ENCODE measurements around the gene ADARB2. TPM values are rescaled to one million over a fixed set of nuclear protein-coding genes. Genes with fewer than 3 reads are reported as not detected.

ADARB2 gene
- total RNA-seq, 1 donor from 2014 or later, result 0.10 TPM

DNA sequence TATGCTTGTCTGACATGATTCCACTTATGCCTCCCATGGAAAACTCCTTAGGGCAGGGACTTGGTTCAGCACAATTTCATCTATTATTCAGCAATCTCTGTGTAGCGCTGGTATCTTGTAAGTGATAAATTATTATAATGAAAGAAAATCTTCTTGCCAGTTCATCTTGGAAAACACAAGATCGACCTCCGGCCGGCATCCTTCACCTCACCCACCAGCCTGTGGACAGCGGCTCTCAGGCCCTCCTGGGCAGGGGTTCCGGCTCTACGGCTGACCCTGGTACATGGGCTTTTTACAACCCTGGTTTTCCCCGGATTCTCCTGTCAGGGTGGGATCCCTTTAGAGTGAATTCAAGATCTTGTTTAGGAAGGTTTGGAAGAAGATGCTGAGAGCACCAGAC lies 145.6 kb downstream of the ADARB2 start:
- no peak for DNase-seq

DNA sequence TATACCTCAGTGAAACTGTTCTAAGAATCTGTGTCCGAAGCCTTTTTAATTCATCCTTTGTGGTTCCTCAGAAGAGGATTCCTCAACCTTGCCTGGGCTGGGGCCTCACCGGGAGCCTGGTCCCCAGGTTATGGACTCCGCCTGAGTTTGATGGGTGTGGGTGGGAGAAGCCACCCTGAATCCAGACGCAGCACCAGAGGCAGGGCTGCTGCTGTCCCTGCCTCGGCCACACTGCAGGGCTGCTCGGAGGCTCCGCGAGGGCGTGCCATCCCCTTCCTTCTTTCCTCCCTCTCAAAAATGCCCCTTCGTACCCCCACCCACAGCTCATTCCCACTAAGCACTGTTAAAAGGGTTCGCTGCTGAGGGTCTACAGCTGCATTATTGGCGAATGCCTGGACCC lies 146.3 kb downstream of the ADARB2 start:
- no peak for DNase-seq

DNA sequence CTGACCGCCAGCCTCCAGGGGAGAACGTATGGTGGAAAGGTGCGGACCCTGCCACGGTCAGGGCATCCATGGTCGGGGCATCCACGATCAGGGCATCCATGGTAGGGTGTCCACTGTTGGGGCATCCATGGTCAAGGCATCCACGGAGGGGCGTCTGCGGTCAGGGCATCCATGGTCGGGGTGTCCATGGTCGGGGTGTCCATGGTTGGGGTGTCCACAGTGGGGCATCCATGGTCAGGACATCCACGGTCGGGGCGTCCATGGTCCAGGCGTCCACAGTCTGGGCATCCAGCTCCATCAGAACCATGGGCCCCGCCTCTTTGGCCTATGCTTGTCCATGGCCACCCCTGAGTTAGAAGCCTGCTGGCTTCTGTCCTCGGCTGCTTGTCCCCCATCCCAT lies 148.1 kb downstream of the ADARB2 start:
- no peak for DNase-seq

DNA sequence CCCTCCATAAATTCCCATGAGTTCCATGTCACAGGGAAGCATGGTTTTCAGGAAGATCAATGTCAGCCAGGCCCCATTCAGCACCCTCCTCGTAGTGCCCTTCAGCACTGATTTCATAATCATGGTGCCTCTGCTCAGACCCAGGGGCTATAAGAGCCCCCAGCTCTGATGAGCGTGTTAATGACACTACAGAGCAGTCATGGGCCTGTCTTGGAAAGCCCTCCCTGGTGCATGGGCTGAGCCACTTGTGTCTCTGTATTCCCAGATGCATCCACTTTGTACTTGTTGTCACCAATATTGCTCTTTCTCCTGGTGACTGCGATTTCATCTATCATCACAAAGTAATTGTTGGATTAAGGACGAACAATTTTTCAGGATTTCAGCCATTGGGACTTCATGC lies 154.6 kb downstream of the ADARB2 start:
- DNase-seq, result no peak

DNA sequence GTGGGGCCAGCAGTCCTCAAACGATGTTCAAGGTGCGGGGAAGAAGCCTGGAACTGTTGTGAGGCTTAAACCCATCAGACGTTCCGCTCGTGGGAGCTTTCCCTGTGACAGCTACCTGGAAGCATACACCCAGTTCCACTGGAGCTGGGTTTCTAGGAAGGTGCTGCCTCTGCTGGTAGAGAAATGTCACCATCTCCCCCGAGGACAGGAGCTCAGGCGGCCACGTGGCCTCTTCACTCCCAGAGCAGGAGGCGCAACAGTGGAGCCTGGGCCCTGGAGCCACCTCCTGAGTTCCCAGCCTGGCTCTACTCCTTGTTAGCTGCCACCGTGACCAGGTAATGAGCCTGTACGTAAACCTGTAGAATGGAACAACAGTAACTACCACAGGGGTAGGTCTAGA lies 156.1 kb downstream of the ADARB2 start:
- no peak for DNase-seq

DNA sequence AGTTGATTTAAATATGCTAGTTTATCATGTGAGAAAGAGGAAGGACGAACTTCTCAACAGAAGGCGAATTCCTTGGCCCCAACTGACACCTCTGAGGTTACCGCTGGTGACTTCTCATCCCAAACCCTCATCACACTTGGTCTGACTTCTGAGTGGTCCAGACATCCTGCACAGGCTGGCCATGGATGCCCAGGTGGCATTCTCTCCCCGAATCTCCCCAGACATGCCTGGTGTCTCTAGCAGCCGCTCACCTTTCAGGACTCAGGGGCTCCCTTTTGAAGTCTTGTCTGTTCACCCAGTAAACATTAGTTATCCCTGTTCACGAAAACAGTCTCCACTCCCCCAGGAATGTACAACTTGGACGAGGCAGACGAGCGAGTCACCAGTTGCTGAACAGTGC lies 157.7 kb downstream of the ADARB2 start:
- no peak for DNase-seq

DNA sequence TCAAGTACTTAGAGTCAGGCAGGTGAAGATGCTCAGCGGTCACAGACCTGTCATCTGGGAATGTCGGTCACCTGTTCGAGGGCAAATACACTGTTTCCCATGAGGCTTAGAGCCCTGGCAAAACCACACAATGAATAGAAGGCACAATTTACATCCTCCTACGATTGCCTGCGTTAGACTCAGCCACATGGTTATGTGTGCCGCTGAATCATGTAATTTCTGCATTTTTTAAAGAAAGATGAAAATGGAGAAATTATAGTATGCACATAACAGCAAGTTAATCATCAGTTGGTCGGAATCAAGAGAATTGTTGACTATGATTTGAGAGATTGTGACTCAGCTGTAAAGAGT lies 158.2 kb downstream of the ADARB2 start:
- no peak for DNase-seq

DNA sequence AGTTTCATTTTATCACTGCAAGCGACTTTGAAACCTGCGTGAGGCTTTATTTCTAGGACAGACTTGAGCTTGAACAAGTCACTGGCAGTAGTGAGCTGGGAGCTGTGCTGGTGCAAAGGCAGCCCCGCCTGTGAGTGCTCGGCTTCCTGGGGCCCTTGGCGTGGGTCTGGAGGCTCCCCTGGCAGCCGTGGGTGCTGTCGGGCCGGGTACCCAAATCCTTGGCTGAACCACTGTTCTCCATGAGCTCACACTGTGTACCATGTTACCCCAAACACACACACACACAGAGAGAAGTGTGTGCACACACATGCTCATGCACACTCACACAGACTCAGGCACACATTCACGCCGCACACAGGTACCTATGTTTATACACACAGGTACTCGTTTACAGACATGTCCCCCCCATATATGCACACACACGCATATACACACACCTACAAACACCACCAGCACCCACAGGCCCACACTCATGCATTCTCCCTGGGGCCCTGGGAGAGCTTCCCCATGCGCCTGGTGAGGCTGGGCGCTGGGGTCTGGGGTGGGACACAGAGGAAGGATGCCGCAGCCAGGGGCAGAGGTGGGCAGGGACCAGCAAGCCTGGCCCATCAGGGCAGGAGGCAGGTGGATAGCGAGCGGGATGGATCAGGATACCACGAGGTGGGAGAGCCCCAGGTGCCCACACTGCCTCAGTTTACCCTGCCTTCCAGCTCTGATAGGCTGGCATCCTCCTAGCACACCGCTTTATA lies 158.8 kb downstream of the ADARB2 start:
- no peak for DNase-seq

DNA sequence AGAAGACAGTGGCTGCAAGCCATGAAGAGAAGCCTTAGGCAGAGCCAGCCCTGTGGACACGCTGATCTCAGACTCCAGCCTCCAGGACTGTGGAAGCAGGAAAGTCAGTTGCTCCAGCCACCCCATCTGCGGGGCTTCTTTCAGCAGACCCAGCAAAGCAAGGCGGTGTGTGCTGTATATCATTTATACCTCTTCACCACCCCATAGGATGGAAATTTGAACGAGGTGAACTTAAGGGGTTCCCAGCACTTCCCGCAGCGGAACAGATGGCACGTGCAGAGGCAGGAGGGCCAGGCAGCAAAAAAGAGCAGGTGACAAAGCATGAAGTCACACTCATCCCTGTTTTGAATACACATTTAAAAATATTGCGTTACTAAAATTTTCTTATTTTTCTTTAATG lies 159.4 kb downstream of the ADARB2 start:
- DNase-seq, result no peak

DNA sequence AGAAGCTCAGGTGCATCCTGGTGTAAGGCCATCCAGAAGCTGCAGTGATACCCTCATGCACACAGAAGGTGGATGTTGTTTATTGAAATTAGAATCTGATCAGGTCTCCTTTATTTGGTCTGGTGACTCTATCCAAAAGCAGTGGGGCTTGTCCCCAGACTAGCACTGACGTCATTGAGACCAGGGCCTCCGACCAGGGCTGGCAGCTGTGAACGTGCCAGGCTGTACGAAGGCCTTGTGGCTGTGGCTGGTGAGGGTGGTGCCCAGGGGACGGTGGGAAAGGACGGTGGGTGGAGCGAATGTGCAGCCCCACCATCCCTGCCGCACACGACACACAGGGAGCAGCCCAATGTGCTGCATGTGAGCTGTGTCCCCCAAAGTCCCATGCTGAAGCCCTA lies 160.0 kb downstream of the ADARB2 start:
- DNase-seq, result no peak

DNA sequence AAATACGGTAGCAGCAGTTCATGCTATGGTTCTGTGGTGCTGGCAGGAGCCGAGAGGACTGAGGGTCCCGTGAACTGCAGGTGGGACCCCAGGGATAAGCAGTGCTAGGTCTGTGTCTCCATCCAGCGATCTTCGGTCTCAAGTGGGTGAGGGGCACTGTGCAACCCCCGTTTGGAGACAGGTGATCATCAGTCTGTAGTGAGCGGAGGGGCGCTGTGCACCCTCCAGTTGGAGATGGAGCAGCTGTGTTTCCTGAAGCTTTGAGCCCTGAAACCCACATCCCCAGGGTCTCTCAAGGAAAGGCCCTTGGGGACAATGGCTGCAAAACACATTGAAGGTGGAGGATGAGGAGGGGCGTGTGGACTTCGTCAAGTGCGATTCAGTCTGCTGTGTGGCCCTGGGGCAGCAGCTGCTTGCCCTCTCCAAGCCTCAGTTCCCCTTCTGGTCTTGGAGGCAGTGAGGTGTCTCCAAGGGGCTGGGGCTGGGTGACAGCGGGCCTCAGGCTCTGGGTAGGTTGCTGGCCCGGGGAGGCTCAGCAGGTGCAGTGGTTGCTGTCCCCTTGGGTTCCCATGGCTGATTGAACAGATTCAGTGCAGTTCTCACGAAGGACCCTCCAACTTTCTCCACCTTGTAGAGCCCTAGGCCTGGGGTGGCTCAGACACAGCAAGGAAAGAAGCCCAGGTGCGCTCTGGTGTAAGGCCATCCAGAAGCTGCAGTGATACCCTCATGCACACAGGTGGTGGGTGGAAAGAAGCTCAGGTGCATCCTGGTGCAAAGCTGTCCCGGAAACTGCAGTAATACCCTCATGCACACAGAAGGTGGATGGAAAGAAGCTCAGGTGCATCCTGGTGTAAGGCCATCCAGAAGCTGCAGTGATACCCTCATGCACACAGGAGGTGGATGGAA lies 160.6 kb downstream of the ADARB2 start:
- no peak for DNase-seq

DNA sequence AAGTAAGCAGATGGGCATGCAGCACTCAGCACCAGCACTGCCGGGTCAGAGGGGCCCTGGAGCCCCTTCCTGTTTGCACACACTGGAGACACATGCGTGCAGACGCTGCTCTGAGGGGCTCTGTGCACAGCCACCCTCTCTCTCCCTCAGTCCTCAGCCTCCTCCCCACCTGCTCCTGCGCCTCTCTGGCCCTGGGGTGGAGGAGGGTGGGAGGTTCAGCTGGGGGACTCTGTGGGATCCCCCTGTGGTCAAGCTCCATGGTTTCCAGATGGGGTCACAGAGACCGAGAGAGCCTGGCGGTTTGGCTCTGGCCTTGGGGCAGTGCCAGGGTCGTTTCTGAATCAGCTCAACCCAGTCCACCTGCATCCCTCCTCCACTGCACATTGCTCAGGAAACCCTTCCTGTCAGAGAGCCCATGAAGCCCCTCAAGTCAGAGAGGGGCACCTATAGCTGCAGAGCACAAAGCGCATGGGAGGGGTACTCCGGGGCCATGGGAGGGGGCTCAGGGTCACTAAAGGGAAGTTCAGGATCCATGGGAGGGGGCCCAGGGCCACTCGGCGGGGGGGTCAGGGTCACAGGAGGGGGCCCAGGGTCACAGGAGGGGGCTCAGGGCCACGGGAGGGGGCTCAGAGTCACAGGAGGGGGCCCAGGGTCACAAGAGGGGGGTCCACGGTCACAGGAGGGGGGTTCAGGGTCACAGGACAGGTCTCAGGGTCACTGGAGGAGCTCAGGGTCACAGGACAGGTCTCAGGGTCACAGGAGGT lies 161.7 kb downstream of the ADARB2 start:
- DNase-seq, result no peak

DNA sequence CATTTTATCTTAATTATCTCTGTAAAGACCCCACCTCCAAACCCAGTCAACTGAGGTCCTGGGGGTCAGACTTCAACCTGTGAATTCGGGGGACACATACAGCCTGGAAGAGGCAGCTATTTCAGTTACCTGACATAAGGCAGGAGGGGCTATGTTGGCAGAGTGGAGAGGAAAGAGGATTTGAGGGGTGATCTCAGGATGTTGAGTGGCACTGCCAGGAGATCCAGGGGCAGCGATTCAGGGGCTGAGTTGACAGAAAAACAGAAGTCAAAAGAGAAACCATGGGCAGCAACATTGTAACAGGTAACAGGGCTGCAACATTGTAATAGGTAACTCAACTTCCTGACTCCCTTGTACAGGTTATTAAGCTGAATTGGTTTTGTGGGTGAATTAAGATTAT lies 162.6 kb downstream of the ADARB2 start:
- no peak for DNase-seq

DNA sequence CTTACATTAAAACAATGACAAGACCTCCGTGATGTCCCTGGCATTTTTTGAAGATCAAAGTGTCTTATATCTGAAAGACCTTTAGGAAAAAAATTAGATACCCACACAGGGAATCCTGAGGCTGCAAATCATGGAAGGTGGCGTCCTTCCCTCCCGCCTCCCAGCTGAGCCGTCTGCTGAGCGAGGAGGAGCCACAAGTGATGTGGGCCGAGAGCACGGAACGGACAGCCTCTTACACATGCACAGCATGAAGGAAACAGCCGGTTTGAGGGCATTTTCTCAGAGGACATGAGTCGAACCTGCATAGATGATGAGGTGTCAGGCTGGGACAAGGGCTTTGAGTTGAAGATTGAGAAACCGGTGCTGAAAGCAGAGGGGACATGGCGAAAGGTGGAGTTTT lies 163.3 kb downstream of the ADARB2 start:
- no peak for DNase-seq

DNA sequence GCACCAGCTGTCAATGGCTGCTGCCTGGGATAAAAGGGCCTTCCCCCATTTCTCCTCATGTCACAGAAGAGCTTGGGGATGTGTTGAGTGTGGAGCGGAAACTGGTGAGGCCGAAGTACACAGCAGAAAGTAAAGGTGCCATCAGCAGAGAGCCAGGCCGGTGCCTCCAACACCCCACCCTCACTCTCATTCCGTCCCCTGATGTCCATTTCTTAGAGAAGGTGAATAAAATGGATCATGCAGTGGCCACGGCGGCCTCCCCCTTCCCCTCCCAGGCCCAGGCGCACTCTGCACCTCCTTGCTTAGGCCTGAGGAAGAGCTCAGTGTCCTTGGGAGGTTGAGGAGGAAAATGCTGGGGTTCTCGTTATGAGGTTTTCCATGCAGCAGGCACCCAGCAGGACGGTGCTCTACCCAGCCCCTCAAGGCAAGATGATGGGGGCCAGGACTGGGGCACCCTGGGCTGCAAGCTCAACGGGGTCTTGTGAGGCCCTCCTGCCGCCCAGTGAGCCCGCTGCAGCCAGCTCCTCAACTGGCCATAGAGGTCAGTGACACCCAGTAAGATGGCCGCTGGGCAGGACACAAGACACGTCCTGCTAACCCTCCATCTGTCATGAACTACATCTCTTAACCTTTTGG lies 163.9 kb downstream of the ADARB2 start:
- no peak for DNase-seq

DNA sequence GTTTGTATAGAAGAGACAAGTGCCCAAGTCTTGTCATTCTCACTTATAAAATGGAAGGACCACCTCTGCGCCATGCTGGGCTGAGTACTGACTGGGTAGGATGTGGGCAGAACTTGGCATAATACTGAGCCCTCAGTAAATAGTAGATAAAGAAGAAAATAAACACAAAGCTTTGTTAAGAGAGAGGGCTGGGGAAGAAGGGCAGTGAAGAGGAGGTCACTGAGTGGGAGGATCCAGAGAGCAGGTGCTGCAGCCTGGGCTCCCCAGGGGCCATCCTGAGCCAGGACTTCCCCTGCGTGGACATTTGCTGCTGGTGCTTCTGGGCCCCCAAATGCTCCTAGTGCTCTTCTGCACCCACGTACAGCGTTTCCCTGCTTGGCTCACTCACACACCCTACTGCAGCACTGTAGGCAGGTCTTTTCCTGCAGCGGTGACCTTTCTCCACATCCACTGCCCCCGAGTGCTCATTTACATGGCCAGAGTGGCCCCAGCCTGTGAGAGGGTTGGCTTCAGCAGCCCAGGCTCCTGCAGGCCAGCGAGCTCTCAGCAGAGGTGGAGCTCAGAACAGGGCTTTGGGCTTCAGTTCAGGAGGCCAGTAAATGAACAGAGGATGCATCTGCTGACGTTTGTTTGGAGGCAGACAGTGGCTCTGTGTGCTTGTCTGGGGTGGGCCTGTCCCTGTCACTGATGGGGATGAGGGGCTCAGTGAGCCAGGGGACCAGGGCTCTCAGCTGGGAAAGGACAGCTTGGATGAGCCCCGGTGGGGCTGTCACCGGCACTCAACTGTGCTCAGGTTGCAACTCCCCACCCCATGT lies 164.6 kb downstream of the ADARB2 start:
- no peak for DNase-seq

DNA sequence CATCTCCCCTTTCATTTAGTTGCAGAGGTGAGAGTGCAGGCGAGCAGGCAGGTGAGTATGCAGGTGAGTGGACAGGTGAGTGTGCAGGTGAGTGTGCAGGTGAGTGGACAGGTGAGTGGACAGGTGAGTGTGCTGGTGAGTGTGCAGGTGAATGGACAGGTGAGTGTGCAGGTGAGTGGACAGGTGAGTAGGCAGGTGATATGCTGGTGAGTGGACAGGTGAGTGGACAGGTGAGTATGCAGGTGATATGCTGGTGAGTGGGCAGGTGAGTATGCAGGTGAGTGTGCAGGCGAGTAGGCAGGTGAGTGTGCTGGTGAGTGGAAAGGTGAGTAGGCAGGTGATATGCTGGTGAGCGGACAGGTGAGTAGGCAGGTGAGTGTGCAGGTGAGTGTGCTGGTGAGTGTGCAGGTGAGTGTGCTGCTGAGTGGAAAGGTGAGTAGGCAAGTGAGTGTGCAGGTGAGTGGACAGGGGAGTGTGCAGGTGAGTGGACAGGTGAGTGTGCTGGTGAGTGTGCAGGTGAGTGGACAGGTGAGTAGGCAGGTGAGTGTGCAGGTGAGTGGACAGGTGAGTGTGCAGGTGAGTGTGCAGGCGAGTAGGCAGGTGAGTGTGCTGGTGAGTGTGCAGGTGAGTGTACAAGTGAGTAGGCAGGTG lies 165.6 kb downstream of the ADARB2 start:
- DNase-seq, result no peak

DNA sequence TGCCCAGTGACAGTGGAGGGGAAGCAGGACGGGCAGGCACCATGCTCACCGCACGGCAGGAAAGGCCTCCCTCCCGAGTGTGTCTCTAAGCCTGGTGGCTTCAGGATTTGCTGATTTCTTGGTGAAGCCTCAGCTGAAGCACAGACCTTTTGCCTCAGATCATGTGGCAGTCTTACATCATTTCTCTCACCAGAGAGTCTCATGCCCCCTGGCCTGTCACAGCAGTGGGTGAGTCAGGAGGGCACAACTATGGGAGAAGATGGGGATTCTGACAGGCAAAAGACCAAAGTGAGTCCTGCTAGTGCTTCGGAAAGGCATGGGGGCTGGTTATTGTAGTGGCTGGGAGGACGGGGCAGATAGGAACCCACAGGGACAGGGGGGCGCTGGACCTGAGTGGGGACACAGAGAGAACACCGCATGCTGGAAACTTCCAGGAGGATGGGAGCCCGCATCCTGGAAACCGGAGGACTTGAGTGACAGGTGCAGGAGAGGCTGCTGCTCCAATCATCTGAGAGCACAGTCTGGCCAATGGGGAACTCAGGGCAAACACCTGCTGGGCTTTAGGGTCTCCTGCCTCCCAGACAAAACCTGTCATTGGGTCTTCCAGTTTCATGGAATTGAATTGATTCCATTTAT lies 166.8 kb downstream of the ADARB2 start:
- DNase-seq, result no peak

DNA sequence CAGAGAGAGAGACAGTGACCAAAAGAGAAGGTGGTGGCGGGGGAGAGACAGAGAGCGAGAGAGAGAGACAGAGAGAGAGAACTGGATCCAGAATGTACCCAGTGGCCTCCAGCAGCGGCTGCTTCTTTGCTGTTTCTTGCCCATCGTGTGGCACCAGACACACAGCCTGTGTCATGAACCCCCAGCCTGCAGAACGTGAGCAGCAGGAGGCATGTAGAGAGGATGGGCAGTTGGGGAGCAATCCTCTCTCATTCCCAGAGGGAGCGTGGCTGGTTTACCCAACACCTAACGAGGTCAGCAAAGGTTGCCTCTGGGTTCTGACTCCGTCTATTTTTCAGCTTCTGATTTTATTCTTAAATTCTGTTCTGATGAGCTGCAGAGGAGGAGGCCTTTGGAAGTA lies 168.1 kb downstream of the ADARB2 start:
- DNase-seq, result no peak

DNA sequence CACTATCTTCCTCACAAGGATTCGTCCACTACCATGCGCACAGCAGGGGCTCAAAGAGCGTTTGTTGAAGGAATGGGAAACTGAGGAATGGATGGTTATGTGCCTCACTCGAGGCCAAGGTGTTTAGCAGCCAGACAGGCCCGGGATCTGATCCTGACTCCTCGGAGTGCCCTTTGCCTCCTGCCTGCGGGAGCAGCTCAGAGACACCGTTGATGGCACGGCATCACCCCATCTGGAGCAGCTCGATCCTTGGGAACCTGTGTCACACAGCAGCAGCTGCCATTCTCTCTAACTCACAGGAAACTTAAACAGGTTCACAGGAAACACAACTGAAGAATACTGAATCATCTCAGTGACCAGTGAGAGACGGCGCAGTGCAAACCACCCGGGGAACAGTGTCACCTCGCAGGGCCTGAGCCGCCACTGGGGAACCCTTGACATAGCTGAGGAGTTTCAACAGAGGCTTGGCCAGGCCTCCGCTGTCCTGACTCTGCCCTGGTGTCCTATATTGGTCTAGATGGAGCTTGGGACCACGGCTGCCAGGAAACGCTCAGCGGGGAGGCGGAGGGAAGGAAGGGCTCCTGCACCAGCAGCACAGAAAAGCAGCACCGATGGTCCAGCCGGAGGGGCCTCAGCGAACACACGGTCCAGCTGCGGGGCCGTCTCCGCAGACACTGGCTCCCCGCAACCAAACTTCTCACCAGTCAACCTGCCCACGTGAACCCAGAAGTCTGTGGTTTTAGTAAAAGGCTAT lies 169.4 kb downstream of the ADARB2 start:
- no peak for DNase-seq
